ENCODE data around the gene WFDC1. TPM values are rescaled to one million over a fixed set of nuclear protein-coding genes. Genes with fewer than 3 reads are reported as not detected.

The WFDC1 gene
- polyA plus RNA-seq, 3 donors: 1.9 to 3.8 (median 3.5) TPM

Other genes starting within 250 kb of the WFDC1 start
- gene MBTPS1, start 177.9 kb upstream of the WFDC1 start, polyA plus RNA-seq (ENCODE audit: insufficient read length in 3 of 3): 100 to 1,000 TPM; 100 to 116 (median 111) TPM
- 10 to 100 TPM; 40.0 to 53.0 (median 45.4) TPM for gene HSDL1, start 149.7 kb upstream of the WFDC1 start, polyA plus RNA-seq (ENCODE audit: insufficient read length in 3 of 3)
- gene DNAAF1, start 149.6 kb upstream of the WFDC1 start, polyA plus RNA-seq (ENCODE audit: insufficient read length in 3 of 3): 1 to 10 TPM; 3.6 to 9.4 (median 4.2) TPM
- 10 to 100 TPM; 34.3 to 58.7 (median 40.3) TPM for gene TAF1C, start 107.8 kb upstream of the WFDC1 start, polyA plus RNA-seq (ENCODE audit: insufficient read length in 3 of 3)
- gene ADAD2, start 103.7 kb upstream of the WFDC1 start, polyA plus RNA-seq (ENCODE audit: insufficient read length in 3 of 3): under 1 TPM in 2 of 3 donors, not detected in 1; 0.30 to 0.73 TPM
- under 1 TPM in 2 of 3 donors, not detected in 1; 0.04 to 0.05 TPM for gene KCNG4, start 54.9 kb upstream of the WFDC1 start, polyA plus RNA-seq (ENCODE audit: insufficient read length in 3 of 3)
- gene ATP2C2, start 73.7 kb downstream of the WFDC1 start, polyA plus RNA-seq (ENCODE audit: insufficient read length in 3 of 3): 1 to 10 TPM in 1 of 3 donors, under 1 TPM in 2; 0.52 to 1.8 (median 0.98) TPM
- gene MEAK7, start 209.8 kb downstream of the WFDC1 start, polyA plus RNA-seq (ENCODE audit: insufficient read length in 3 of 3): 10 to 100 TPM; 16.9 to 20.6 (median 18.9) TPM